H9 (cell line): ENCODE data around the gene BCHE. TPM values are rescaled to one million over a fixed set of nuclear protein-coding genes. Genes with fewer than 3 reads are reported as not detected.

Source experiments
- DNase-seq: peaks from one replicate; pipeline ENCODE4 v3.0.0-alpha.2; 2017
- H2AFZ ChIP-seq: one replicate; pipeline ENCODE4 v1.6.1; 2013; ENCODE audit warnings: mild to moderate bottlenecking, low read length, control low read depth, moderate library complexity
- H2AK5ac ChIP-seq: 2 replicates; pipeline ENCODE4 v1.6.1; 2013; ENCODE audit warnings: low read length, control low read depth, mixed read lengths; ENCODE audit not compliant: insufficient read length
- H2BK120ac ChIP-seq: one replicate; pipeline ENCODE4 v1.6.1; 2013; ENCODE audit warnings: low read depth, mild to moderate bottlenecking, low read length, control low read depth, inconsistent platforms; ENCODE audit not compliant: poor library complexity, severe bottlenecking
- H2BK12ac ChIP-seq: 2 replicates; pipeline ENCODE4 v1.6.1; 2013; ENCODE audit warnings: low read length, control low read depth, mixed read lengths, low read depth; ENCODE audit not compliant: insufficient read length
- H2BK15ac ChIP-seq: 2 replicates; pipeline ENCODE4 v1.6.1; 2013; ENCODE audit warnings: low read depth, low read length, control low read depth
- H2BK20ac ChIP-seq: one replicate; pipeline ENCODE4 v1.6.1; 2013; ENCODE audit warnings: low read depth, mild to moderate bottlenecking, low read length, control low read depth, inconsistent platforms; ENCODE audit not compliant: poor library complexity, severe bottlenecking
- H2BK5ac ChIP-seq: 2 replicates; pipeline ENCODE4 v1.6.1; 2013; ENCODE audit warnings: low read length, control low read depth, mixed read lengths; ENCODE audit not compliant: insufficient read length
- H3K14ac ChIP-seq: 2 replicates; pipeline ENCODE4 v1.6.1; 2013; ENCODE audit warnings: low read length, control low read depth; ENCODE audit not compliant: insufficient read depth
- H3K18ac ChIP-seq: 2 replicates; pipeline ENCODE4 v1.6.1; 2013; ENCODE audit warnings: low read depth, mild to moderate bottlenecking, mixed read lengths, low read length, control low read depth; ENCODE audit not compliant: insufficient read length
- H3K23ac ChIP-seq: 2 replicates; pipeline ENCODE4 v1.6.1; 2013; ENCODE audit warnings: low read length, control low read depth, mixed read lengths, low read depth; ENCODE audit not compliant: insufficient read length
- H3K23me2 ChIP-seq: 2 replicates; pipeline ENCODE4 v1.6.1; 2013; ENCODE audit warnings: low read depth, mild to moderate bottlenecking, mixed read lengths, low read length, control low read depth; ENCODE audit not compliant: insufficient read length, poor library complexity, severe bottlenecking
- H3K27ac ChIP-seq: 2 replicates; pipeline ENCODE4 v1.5.1; 2013; ENCODE audit warnings: low read length, control low read depth, mixed read lengths, low read depth; ENCODE audit not compliant: insufficient read length
- H3K27me3 ChIP-seq: 2 replicates; pipeline ENCODE4 v1.6.1; 2013; ENCODE audit warnings: low read length, control low read depth, inconsistent platforms; ENCODE audit not compliant: insufficient read depth
- H3K4ac ChIP-seq: 2 replicates; pipeline ENCODE4 v1.6.1; 2013; ENCODE audit warnings: low read depth, mild to moderate bottlenecking, control low read depth, inconsistent platforms, low read length, moderate library complexity
- H3K4me1 ChIP-seq: 2 replicates; pipeline ENCODE4 v1.6.1; 2013; ENCODE audit warnings: low read length, control low read depth, inconsistent platforms; ENCODE audit not compliant: insufficient read depth
- H3K4me2 ChIP-seq: 2 replicates; pipeline ENCODE4 v1.6.1; 2013; ENCODE audit warnings: low read length, control low read depth, mixed read lengths; ENCODE audit not compliant: insufficient read length, insufficient read depth
- H3K56ac ChIP-seq: 2 replicates; pipeline ENCODE4 v1.6.1; 2013; ENCODE audit warnings: low read depth, mild to moderate bottlenecking, mixed read lengths, low read length, control low read depth; ENCODE audit not compliant: insufficient read length
- H3K79me1 ChIP-seq: 2 replicates; pipeline ENCODE4 v1.6.1; 2013; ENCODE audit warnings: low read depth, mild to moderate bottlenecking, moderate library complexity, low read length, control low read depth, inconsistent platforms; ENCODE audit not compliant: insufficient read depth, poor library complexity, severe bottlenecking
- H3K79me2 ChIP-seq: 2 replicates; pipeline ENCODE4 v1.6.1; 2013; ENCODE audit warnings: low read length, control low read depth, inconsistent platforms; ENCODE audit not compliant: insufficient read depth
- H3K9ac ChIP-seq: 2 replicates; pipeline ENCODE4 v1.6.1; 2013; ENCODE audit warnings: low read length, control low read depth, mixed read lengths; ENCODE audit not compliant: insufficient read length; ENCODE audit errors: extremely low read depth
- H3K9me3 ChIP-seq: one replicate; pipeline ENCODE4 v1.6.1; 2013; ENCODE audit warnings: low read depth, low read length, inconsistent platforms; ENCODE audit not compliant: control insufficient read depth
- H3T11ph ChIP-seq: one replicate; pipeline ENCODE4 v1.6.1; 2013; ENCODE audit warnings: mild to moderate bottlenecking, low read length, control low read depth, inconsistent platforms
- H4K20me1 ChIP-seq: one replicate; pipeline ENCODE4 v1.6.1; 2013; ENCODE audit not compliant: control insufficient read depth, insufficient read length, insufficient read depth
- H4K5ac ChIP-seq: 2 replicates; pipeline ENCODE4 v1.6.1; 2013; ENCODE audit warnings: low read depth, mild to moderate bottlenecking, mixed read lengths, low read length, control low read depth; ENCODE audit not compliant: insufficient read length
- H4K8ac ChIP-seq: replicated peaks from 2 replicates; pipeline ENCODE4 v1.6.1; 2013; ENCODE audit warnings: low read length, control low read depth, mixed read lengths, low read depth; ENCODE audit not compliant: insufficient read length
- H4K91ac ChIP-seq: 2 replicates; pipeline ENCODE4 v1.6.1; 2013; ENCODE audit warnings: low read depth, mild to moderate bottlenecking, moderate library complexity, mixed read lengths, low read length, control low read depth; ENCODE audit not compliant: insufficient read length
- H3K27ac Mint-ChIP-seq, 3 experiments: 2 replicates in 2 of 3; 3 replicates in 1 of 3; pipeline ENCODE4 v1.8.0; 2020 to 2021; ENCODE audit warnings: mixed read lengths in 3 of 3, mild to moderate bottlenecking in 1 of 3, moderate library complexity in 1 of 3
- H3K27me3 Mint-ChIP-seq: 2 replicates; pipeline ENCODE4 v1.8.0; 2021; ENCODE audit warnings: low read depth, mild to moderate bottlenecking, moderate library complexity, mixed read lengths
- H3K36me3 Mint-ChIP-seq, 3 experiments: 2 replicates in 2 of 3; 3 replicates in 1 of 3; pipeline ENCODE4 v1.8.0; 2020 to 2021; ENCODE audit warnings: low read depth in 3 of 3, mixed read lengths in 3 of 3; ENCODE audit not compliant: insufficient read depth in 1 of 3
- H3K4me1 Mint-ChIP-seq, 2 experiments: 2 replicates each; pipeline ENCODE4 v1.8.0; 2020; ENCODE audit warnings: mixed read lengths in 2 of 2
- H3K4me3 Mint-ChIP-seq, 2 experiments: 2 replicates in 1 of 2; 3 replicates in 1 of 2; pipeline ENCODE4 v1.8.0; 2020 to 2021; ENCODE audit warnings: mild to moderate bottlenecking in 2 of 2, mixed read lengths in 2 of 2, moderate library complexity in 1 of 2
- H3K9me3 Mint-ChIP-seq, 2 experiments: 2 replicates in 1 of 2; 3 replicates in 1 of 2; pipeline ENCODE4 v1.8.0; 2020; ENCODE audit warnings: mild to moderate bottlenecking in 2 of 2, mixed read lengths in 2 of 2, moderate library complexity in 1 of 2
- whole genome bisulfite sequencing: extraction: QIAGEN DNeasy Blood & Tissue Kit; methylation state at CpG from one replicate; pipeline ENCODE4 v1.1.7; 2013; ENCODE audit warnings: missing lambda C conversion rate, low lambda C conversion rate, mixed read lengths; ENCODE audit not compliant: insufficient read length; ENCODE audit errors: extremely low coverage; 5-methylcytosine and 5-hydroxymethylcytosine counted together
- long read RNA-seq: library from polyadenylated mRNA; unstranded; transcript quantifications from one replicate; pipeline ENCODE4 v2.0.0, GENCODE V29; 2020
- total RNA-seq: library from RNA; stranded (reverse); gene quantifications from 2 replicates; pipeline ENCODE4 v1.2.1, GENCODE V29; 2021
- TF ChIP-seq, protein P1 (sequence below): fragments of 200-600 bp; sonication (generic); conservative IDR thresholded peaks from 3 replicates; pipeline ENCODE4 v1.8.0; 2021; ENCODE audit warnings: antibody characterized with exemption, mild to moderate bottlenecking

Gene BCHE
- total RNA-seq: 0.79 and 1.4 TPM in 2 replicates
- long read RNA-seq, transcript BCHE-201 (4 exons, 2,454 nt): major isoform, 8 of 9 reads
- long read RNA-seq, partial matches to known transcripts: 1 of 9 reads
- long read RNA-seq, other reads (novel, unspliced or antisense): 0 of 9 reads

GRCh38 chr3:165837058-165837525 is at the start of gene BCHE:
Gene BCHE, minus strand, starts transcription at chr3:165837423. Its CDS starts 6,390 bp downstream, at chr3:165831033.
- Mint-ChIP-seq H3K4me1 (peaks cover 8 to 10% of the 10 kb centered on the region in 2 experiments), H3K27ac (peak within 1 kb of the TSS; percentile 22 to 94 (median 81); a peak in 6 of 7 replicates), H3K9me3 (no peaks in the 10 kb centered on the region), H3K36me3 (no peaks in the 10 kb centered on the region), H3K4me3 (peak within 1 kb of the TSS; percentile 48 to 82), H3K27me3 (no peaks in the 10 kb centered on the region)
- Histone ChIP-seq H3K56ac (no peak within 1 kb of the TSS), H4K20me1 (no peaks in the 10 kb centered on the region), H3K9ac (peak within 1 kb of the TSS; percentile 73), H4K8ac (no peak within 1 kb of the TSS), H3K23ac (no peak within 1 kb of the TSS), H2BK20ac (no peak within 1 kb of the TSS), H3K4me2 (peak within 1 kb of the TSS; percentile 76), H3K27ac (peak within 1 kb of the TSS; percentile 24), H3T11ph (no peak within 1 kb of the TSS), H3K79me2 (no peaks in the 10 kb centered on the region), H4K5ac (no peak within 1 kb of the TSS), H2BK5ac (no peak within 1 kb of the TSS), H2BK15ac (no peak within 1 kb of the TSS), H3K79me1 (no peaks in the 10 kb centered on the region), H2BK12ac (no peak within 1 kb of the TSS), H2AK5ac (no peak within 1 kb of the TSS), H2BK120ac (no peak within 1 kb of the TSS), H3K4ac (no peak within 1 kb of the TSS), H4K91ac (no peak within 1 kb of the TSS), H3K9me3 (no peaks in the 10 kb centered on the region), H3K27me3 (no peaks in the 10 kb centered on the region), H3K4me1 (no peaks in the 10 kb centered on the region), H3K18ac (no peak within 1 kb of the TSS), H2AFZ (peak within 1 kb of the TSS; percentile 80), H3K23me2 (no peaks in the 10 kb centered on the region), H3K14ac (no peak within 1 kb of the TSS)
- DNase-seq: peak; percentile 36
- WGBS: no CpG with 5 or more reads among the region's 6 CpGs
- TF ChIP-seq, protein P1, sequence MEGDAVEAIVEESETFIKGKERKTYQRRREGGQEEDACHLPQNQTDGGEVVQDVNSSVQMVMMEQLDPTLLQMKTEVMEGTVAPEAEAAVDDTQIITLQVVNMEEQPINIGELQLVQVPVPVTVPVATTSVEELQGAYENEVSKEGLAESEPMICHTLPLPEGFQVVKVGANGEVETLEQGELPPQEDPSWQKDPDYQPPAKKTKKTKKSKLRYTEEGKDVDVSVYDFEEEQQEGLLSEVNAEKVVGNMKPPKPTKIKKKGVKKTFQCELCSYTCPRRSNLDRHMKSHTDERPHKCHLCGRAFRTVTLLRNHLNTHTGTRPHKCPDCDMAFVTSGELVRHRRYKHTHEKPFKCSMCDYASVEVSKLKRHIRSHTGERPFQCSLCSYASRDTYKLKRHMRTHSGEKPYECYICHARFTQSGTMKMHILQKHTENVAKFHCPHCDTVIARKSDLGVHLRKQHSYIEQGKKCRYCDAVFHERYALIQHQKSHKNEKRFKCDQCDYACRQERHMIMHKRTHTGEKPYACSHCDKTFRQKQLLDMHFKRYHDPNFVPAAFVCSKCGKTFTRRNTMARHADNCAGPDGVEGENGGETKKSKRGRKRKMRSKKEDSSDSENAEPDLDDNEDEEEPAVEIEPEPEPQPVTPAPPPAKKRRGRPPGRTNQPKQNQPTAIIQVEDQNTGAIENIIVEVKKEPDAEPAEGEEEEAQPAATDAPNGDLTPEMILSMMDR: no peak
